ENCODE measurements around the gene CGB1.
"Not testable (repeated sequence)": the region's sequence is repeated elsewhere in the genome, so short reads cannot be mapped to it uniquely, and the experiment has no call there.

The CGB1 gene

DNA sequence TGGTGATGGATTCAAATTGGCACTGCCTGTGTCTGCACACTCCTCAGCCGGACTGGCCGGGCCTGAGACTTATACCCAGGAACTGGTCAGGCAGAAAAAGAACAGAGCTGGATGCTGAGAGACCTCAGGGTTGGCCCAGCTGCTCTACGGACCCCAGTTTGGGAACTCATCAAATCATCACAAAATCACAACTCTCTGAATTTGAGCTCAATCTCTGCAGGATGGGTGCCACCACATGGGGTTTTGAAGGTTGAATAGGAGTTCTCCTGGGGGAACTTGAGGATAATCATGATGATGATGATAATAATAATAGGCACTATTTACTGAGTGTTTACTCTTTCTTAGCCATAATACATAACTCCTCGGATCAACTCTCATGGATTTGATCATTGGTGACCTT lies 6.0 kb upstream of the CGB1 start:
- H3K36me3 ChIP-seq (ENCODE audit: insufficient read depth); H3K79me2 ChIP-seq (ENCODE audit: insufficient read depth, low read depth); H3K4me2 ChIP-seq; H2AFZ ChIP-seq (ENCODE audit: low read depth); H3K9ac ChIP-seq; H4K20me1 ChIP-seq (ENCODE audit: insufficient read depth); H3K4me3 ChIP-seq (IDR thresholded peaks at IDR 0.05; ENCODE audit: insufficient read depth, low read depth, low read length); H3K27ac ChIP-seq; H3K4me1 ChIP-seq (ENCODE audit: low read depth, poor library complexity, severe bottlenecking): not testable (repeated sequence)
- H3K27me3 ChIP-seq (ENCODE audit: insufficient read depth, low read depth) = peaks cover 53% of the 10 kb centered on the region

GRCh38 chr19:49042177-49042576 lies 5.5 kb upstream of the CGB1 start:
- H3K36me3 ChIP-seq (ENCODE audit: insufficient read depth) = no peaks in the 10 kb centered on the region
- H4K20me1 ChIP-seq (ENCODE audit: insufficient read depth) = no peaks in the 10 kb centered on the region
- TF ChIP-seq, protein P1, sequence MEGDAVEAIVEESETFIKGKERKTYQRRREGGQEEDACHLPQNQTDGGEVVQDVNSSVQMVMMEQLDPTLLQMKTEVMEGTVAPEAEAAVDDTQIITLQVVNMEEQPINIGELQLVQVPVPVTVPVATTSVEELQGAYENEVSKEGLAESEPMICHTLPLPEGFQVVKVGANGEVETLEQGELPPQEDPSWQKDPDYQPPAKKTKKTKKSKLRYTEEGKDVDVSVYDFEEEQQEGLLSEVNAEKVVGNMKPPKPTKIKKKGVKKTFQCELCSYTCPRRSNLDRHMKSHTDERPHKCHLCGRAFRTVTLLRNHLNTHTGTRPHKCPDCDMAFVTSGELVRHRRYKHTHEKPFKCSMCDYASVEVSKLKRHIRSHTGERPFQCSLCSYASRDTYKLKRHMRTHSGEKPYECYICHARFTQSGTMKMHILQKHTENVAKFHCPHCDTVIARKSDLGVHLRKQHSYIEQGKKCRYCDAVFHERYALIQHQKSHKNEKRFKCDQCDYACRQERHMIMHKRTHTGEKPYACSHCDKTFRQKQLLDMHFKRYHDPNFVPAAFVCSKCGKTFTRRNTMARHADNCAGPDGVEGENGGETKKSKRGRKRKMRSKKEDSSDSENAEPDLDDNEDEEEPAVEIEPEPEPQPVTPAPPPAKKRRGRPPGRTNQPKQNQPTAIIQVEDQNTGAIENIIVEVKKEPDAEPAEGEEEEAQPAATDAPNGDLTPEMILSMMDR (conservative IDR thresholded peaks at IDR 0.05; ENCODE audit: low read depth, low read length) = no peak
- no peak overlapping the region for H2AFZ ChIP-seq (ENCODE audit: low read depth)
- H3K9ac ChIP-seq = no peak overlapping the region
- no peak overlapping the region for H3K4me3 ChIP-seq (IDR thresholded peaks at IDR 0.05; ENCODE audit: insufficient read depth, low read depth, low read length)
- no peak overlapping the region for H3K27ac ChIP-seq
- no peak overlapping the region for H3K4me2 ChIP-seq
- H3K4me1 ChIP-seq (ENCODE audit: low read depth, poor library complexity, severe bottlenecking) = no peaks in the 10 kb centered on the region
- H3K27me3 ChIP-seq (ENCODE audit: insufficient read depth, low read depth) = peaks cover 55% of the 10 kb centered on the region
- H3K79me2 ChIP-seq (ENCODE audit: insufficient read depth, low read depth) = no peaks in the 10 kb centered on the region

DNA sequence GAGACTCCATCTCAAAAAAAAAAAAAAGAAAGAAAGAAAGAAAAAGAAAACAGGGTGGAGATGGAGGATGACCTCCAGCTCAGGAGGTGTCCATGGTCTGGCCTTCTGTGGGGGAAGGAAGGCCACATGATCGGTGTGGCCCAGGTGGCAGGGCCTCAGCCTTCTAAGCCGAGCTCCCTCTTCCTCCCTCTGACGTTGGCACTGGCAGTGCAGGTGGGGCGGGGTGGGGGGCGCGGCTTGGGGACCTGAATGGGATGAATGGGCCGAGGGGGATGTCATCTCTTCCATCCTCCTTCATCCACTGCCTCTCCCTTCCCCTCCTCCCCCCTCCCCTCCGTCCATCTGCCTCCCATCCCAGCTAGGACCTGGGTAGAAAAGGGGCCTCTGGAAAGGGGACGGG lies 3.0 kb upstream of the CGB1 start:
- H3K36me3 ChIP-seq (ENCODE audit: insufficient read depth); H3K79me2 ChIP-seq (ENCODE audit: insufficient read depth, low read depth): not testable (repeated sequence)

GRCh38 chr19:49038557-49039276 lies 2.0 kb upstream of the CGB1 start:
- not testable (repeated sequence) for H3K9ac ChIP-seq; H3K79me2 ChIP-seq (ENCODE audit: insufficient read depth, low read depth); H3K4me2 ChIP-seq; H4K20me1 ChIP-seq (ENCODE audit: insufficient read depth); H3K36me3 ChIP-seq (ENCODE audit: insufficient read depth); H3K27ac ChIP-seq; H3K4me1 ChIP-seq (ENCODE audit: low read depth, poor library complexity, severe bottlenecking); H3K4me3 ChIP-seq (IDR thresholded peaks at IDR 0.05; ENCODE audit: insufficient read depth, low read depth, low read length); H2AFZ ChIP-seq (ENCODE audit: low read depth)
- H3K27me3 ChIP-seq (ENCODE audit: insufficient read depth, low read depth) = peaks cover 59% of the 10 kb centered on the region

More for the DNA sequence above, 3.0 kb upstream of the CGB1 start:
- not testable (repeated sequence) for H3K4me3 ChIP-seq (IDR thresholded peaks at IDR 0.05; ENCODE audit: insufficient read depth, low read depth, low read length); H3K4me2 ChIP-seq; H4K20me1 ChIP-seq (ENCODE audit: insufficient read depth); H3K9ac ChIP-seq; H3K27ac ChIP-seq; H2AFZ ChIP-seq (ENCODE audit: low read depth); H3K4me1 ChIP-seq (ENCODE audit: low read depth, poor library complexity, severe bottlenecking)
- H3K27me3 ChIP-seq (ENCODE audit: insufficient read depth, low read depth) = peaks cover 56% of the 10 kb centered on the region

GRCh38 chr19:49038111-49038510 lies 1.4 kb upstream of the CGB1 start:
- H3K27ac ChIP-seq; H3K4me1 ChIP-seq (ENCODE audit: low read depth, poor library complexity, severe bottlenecking); H3K79me2 ChIP-seq (ENCODE audit: insufficient read depth, low read depth); H3K36me3 ChIP-seq (ENCODE audit: insufficient read depth); H3K4me2 ChIP-seq; H2AFZ ChIP-seq (ENCODE audit: low read depth); H3K4me3 ChIP-seq (IDR thresholded peaks at IDR 0.05; ENCODE audit: insufficient read depth, low read depth, low read length); H3K9ac ChIP-seq; H4K20me1 ChIP-seq (ENCODE audit: insufficient read depth): not testable (repeated sequence)
- peaks cover 55% of the 10 kb centered on the region for H3K27me3 ChIP-seq (ENCODE audit: insufficient read depth, low read depth)

- H4K20me1 ChIP-seq (ENCODE audit: insufficient read depth); H3K79me2 ChIP-seq (ENCODE audit: insufficient read depth, low read depth); H3K27ac ChIP-seq; H3K4me2 ChIP-seq; H3K4me3 ChIP-seq (IDR thresholded peaks at IDR 0.05; ENCODE audit: insufficient read depth, low read depth, low read length); H3K4me1 ChIP-seq (ENCODE audit: low read depth, poor library complexity, severe bottlenecking); H3K9ac ChIP-seq; H2AFZ ChIP-seq (ENCODE audit: low read depth); H3K36me3 ChIP-seq (ENCODE audit: insufficient read depth): not testable (repeated sequence)
- TF ChIP-seq, protein P1 (conservative IDR thresholded peaks at IDR 0.05; ENCODE audit: low read depth, low read length) = peak; percentile 60
- peaks cover 17% of the 10 kb centered on the region for H3K27me3 ChIP-seq (ENCODE audit: insufficient read depth, low read depth)
Measured at GRCh38 chr19:49031642-49032301, 4.9 kb downstream of the CGB1 start, which contains the start of gene CGB2. CGB2 (plus strand) TSS chr19:49031890; CDS start chr19:49032096, 206 bp downstream.

DNA sequence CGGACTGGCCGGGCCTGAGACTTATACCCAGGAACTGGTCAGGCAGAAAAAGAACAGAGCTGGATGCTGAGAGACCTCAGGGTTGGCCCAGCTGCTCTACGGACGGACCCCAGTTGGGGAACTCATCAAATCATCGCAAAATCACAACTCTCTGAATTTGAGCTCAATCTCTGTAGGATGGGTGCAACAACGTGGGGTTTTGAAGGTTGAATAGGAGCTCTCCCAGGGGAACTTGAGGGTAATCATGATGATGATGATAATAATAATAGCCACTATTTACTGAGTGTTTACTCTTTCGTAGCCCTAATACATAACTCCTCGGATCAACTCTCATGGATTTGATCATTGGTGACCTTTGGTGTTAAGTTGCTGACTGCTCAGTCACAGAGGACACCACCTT lies 6.4 kb downstream of the CGB1 start:
- not testable (repeated sequence) for H2AFZ ChIP-seq (ENCODE audit: low read depth); H3K79me2 ChIP-seq (ENCODE audit: insufficient read depth, low read depth); H3K27ac ChIP-seq; H3K36me3 ChIP-seq (ENCODE audit: insufficient read depth); H3K4me2 ChIP-seq; H3K4me3 ChIP-seq (IDR thresholded peaks at IDR 0.05; ENCODE audit: insufficient read depth, low read depth, low read length); H3K9ac ChIP-seq; H4K20me1 ChIP-seq (ENCODE audit: insufficient read depth); H3K4me1 ChIP-seq (ENCODE audit: low read depth, poor library complexity, severe bottlenecking)
- H3K27me3 ChIP-seq (ENCODE audit: insufficient read depth, low read depth) = peaks cover 15% of the 10 kb centered on the region

GRCh38 chr19:49029749-49030148 lies 6.9 kb downstream of the CGB1 start:
- H3K27ac ChIP-seq; H3K4me2 ChIP-seq; H3K79me2 ChIP-seq (ENCODE audit: insufficient read depth, low read depth); H3K9ac ChIP-seq; H2AFZ ChIP-seq (ENCODE audit: low read depth); H3K36me3 ChIP-seq (ENCODE audit: insufficient read depth); H3K4me3 ChIP-seq (IDR thresholded peaks at IDR 0.05; ENCODE audit: insufficient read depth, low read depth, low read length); H4K20me1 ChIP-seq (ENCODE audit: insufficient read depth); H3K4me1 ChIP-seq (ENCODE audit: low read depth, poor library complexity, severe bottlenecking): not testable (repeated sequence)
- H3K27me3 ChIP-seq (ENCODE audit: insufficient read depth, low read depth) = peaks cover 15% of the 10 kb centered on the region

Data from KMS-11 (cell line).